A549 treated with Mapracorat at 1 μM for 4 hours (cell line): ENCODE measurements around the gene PAPOLB. TPM values are rescaled to one million over a fixed set of nuclear protein-coding genes. Genes with fewer than 3 reads are reported as not detected.

Experiments
- total RNA-seq: library from RNA; stranded (reverse); fragments of 200-300 nt; extraction: Qiagen RNA extraction; gene quantifications from 5 replicates; pipeline ENCODE4 v1.2.3, GENCODE V29; 2022

PAPOLB gene
- total RNA-seq, result not detected in 5 replicates

GRCh38 chr7:4861673-4862072, at the start of gene PAPOLB:
Gene PAPOLB (minus strand): TSS chr7:4862030. CDS start chr7:4861810, 220 bp downstream.

GRCh38 chr7:4883372-4884144, 21.7 kb upstream of the PAPOLB start, which contains the start of gene RADIL:
Gene RADIL (minus strand): TSS chr7:4883716. CDS start chr7:4878139, 5,577 bp downstream.

Other genes starting within 250 kb of the PAPOLB start
- 9.6 to 14.6 TPM (median 11.7 TPM) in 5 replicates for gene FOXK1, start 179.7 kb downstream of the PAPOLB start, total RNA-seq
- gene AP5Z1, start 86.4 kb downstream of the PAPOLB start, total RNA-seq, result 20.7 to 42.2 TPM (median 31.4 TPM) in 5 replicates
- 1.6 to 2.8 TPM (median 2.7 TPM) in 5 replicates for gene RADIL, start 21.7 kb upstream of the PAPOLB start, total RNA-seq
- not detected in 5 replicates for gene MMD2, start 97.2 kb upstream of the PAPOLB start, total RNA-seq
- 5.4 to 6.5 TPM (median 6.0 TPM) in 5 replicates for gene RBAK, start 183.8 kb upstream of the PAPOLB start, total RNA-seq